ENCODE measurements around the gene ABCA4.

- TF ChIP-seq POLR2AphosphoS5 (IDR thresholded peaks at IDR 0.05; ENCODE audit: low read depth, low read length) = no peak
- TF ChIP-seq CTCF (IDR thresholded peaks at IDR 0.05; ENCODE audit: control extremely low read depth in 1 of 3, insufficient read depth in 1 of 3, low read depth in 1 of 3, low read length in 3 of 3) = no peak
- no peak for TF ChIP-seq RFX5 (IDR thresholded peaks at IDR 0.05; ENCODE audit: borderline replicate concordance, low read depth, low read length)
- TF ChIP-seq POLR2A (IDR thresholded peaks at IDR 0.05; ENCODE audit: control extremely low read depth in 1 of 2, low read depth in 2 of 2, low read length in 2 of 2) = no peak
- no peak for TF ChIP-seq SRF (IDR thresholded peaks at IDR 0.05; ENCODE audit: low read depth, low read length)
- no peak for TF ChIP-seq CREB1 (IDR thresholded peaks at IDR 0.05)
- no peak for TF ChIP-seq EZH2 (IDR thresholded peaks at IDR 0.05; ENCODE audit: low read depth, low read length, severe bottlenecking)
- TF ChIP-seq FOSL1 (IDR thresholded peaks at IDR 0.05; ENCODE audit: insufficient read depth, low read depth, low read length) = no peak
- no peak for TF ChIP-seq MAFK (IDR thresholded peaks at IDR 0.05; ENCODE audit: low read depth, low read length)
- TF ChIP-seq GABPA (IDR thresholded peaks at IDR 0.05; ENCODE audit: borderline replicate concordance, insufficient read depth, low read length) = no peak
- no peak for TF ChIP-seq MAX (IDR thresholded peaks at IDR 0.05)
- TF ChIP-seq SIRT6 (IDR thresholded peaks at IDR 0.05; ENCODE audit: low read length) = no peak
- TF ChIP-seq TAF1 (IDR thresholded peaks at IDR 0.05; ENCODE audit: low read depth, low read length) = no peak
- TF ChIP-seq RXRA (IDR thresholded peaks at IDR 0.05; ENCODE audit: insufficient read depth, low read depth, low read length) = no peak
These were observed 14.9 kb downstream of the ABCA4 start for GRCh38 chr1:94105957-94106529.
